Small intestine (tissue), 7 donors: Measurements from ENCODE around the gene SRSF4. TPM values are rescaled to one million over a fixed set of nuclear protein-coding genes. Genes with fewer than 3 reads are reported as not detected.
"Not testable (repeated sequence)": the region's sequence is repeated elsewhere in the genome, so short reads cannot be mapped to it uniquely, and the experiment has no call there.

Experiments
- DNase-seq, 2 donors: peaks; one replicate each; pipeline versions ENCODE4 v3.0.0 to v3.0.0-alpha.2; 2013
- FAIRE-seq: peaks from 2 replicates; lab custom pipeline; 2012; peaks lifted over from hg19 to GRCh38; lab: Jason Lieb, UNC
- H3K27ac ChIP-seq, 3 donors: one replicate each; pipeline ENCODE4 v1.5.1; 2013; ENCODE audit warnings: low read length in 2 of 3, mild to moderate bottlenecking in 2 of 3, control low read depth in 1 of 3, inconsistent platforms in 1 of 3, low read depth in 1 of 3, moderate library complexity in 1 of 3
- H3K27me3 ChIP-seq, 3 donors: one replicate each; pipeline ENCODE4 v1.6.1; 2013; ENCODE audit warnings: low read length in 3 of 3, inconsistent platforms in 1 of 3; ENCODE audit not compliant: control insufficient read depth in 3 of 3, insufficient read depth in 3 of 3
- H3K36me3 ChIP-seq, 3 donors: one replicate each; pipeline ENCODE4 v1.6.1; 2013; ENCODE audit warnings: low read length in 3 of 3, inconsistent platforms in 1 of 3, low read depth in 1 of 3, mild to moderate bottlenecking in 1 of 3, moderate library complexity in 1 of 3; ENCODE audit not compliant: control insufficient read depth in 3 of 3, insufficient read depth in 2 of 3
- H3K4me1 ChIP-seq, 3 donors: one replicate each; pipeline ENCODE4 v1.6.1; 2013; ENCODE audit warnings: low read length in 2 of 3, inconsistent platforms in 1 of 3, low read depth in 1 of 3, mild to moderate bottlenecking in 1 of 3, moderate library complexity in 1 of 3; ENCODE audit not compliant: control insufficient read depth in 3 of 3, insufficient read depth in 2 of 3
- H3K4me3 ChIP-seq, 3 donors: one replicate each; pipeline ENCODE4 v1.5.1; 2013; ENCODE audit warnings: low read length in 3 of 3, control low read depth in 1 of 3, inconsistent platforms in 1 of 3, low read depth in 1 of 3, mild to moderate bottlenecking in 1 of 3, moderate library complexity in 1 of 3
- H3K9me3 ChIP-seq, 2 donors: one replicate each; pipeline ENCODE4 v1.6.1; 2013; ENCODE audit warnings: low read depth in 1 of 2, low read length in 1 of 2; ENCODE audit not compliant: control insufficient read depth in 2 of 2, insufficient read depth in 1 of 2
- WGBS, 3 donors: extraction: QIAGEN DNeasy Blood & Tissue Kit; methylation state at CpG; one replicate each; pipeline ENCODE4 v1.1.7; 2013; 5-methylcytosine and 5-hydroxymethylcytosine counted together
- polyA plus RNA-seq, 4 donors: library from polyadenylated mRNA; stranded (reverse) in 3 of 4; unstranded in 1 of 4; fragments of 200-250 nt in 3 of 4; fragments of 120-200 nt in 1 of 4; gene quantifications; one replicate each; pipeline versions ENCODE4 v1.2.1 to v1.2.3, GENCODE V29; 2013
- donor health status: healthy with polysubstance abuse.
- donor health status: control.
- donor health status: control.
- donor health status: Bipolar disorder and iron deficiency.
- donor health status: healthy.

SRSF4 gene
- polyA plus RNA-seq, 4 donors = 65.1 to 149 (median 85.6) TPM

DNA sequence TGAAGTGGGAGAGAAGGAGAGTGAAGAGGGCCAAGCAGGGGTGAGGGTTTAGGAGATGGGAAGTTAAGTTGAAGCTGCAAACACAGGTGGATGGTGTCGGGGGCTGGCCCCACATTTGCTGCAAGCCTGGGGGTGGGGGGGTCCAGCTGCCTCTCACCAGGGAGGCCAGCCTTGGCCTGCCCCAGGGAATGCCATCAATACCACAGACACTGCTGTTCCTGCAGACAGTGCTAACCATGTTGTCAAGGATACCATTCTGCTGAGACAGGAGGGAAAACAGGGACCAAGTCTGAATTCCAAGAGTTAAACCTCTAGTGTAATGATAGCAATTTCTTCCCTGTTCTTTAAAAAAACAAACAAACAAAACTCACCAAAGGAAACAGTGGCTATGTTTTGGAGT, 41.0 kb upstream of the SRSF4 start:
- no peak for DNase-seq
- H3K36me3 ChIP-seq = peaks cover 0 to 28% (median under 1%) of the 10 kb centered on the region in 3 donors
- no peak for FAIRE-seq
- H3K4me3 ChIP-seq = no peak overlapping the region
- H3K4me1 ChIP-seq = peaks cover 0 to 4% (median 0%) of the 10 kb centered on the region in 3 donors
- H3K27me3 ChIP-seq = no peaks in the 10 kb centered on the region
- H3K27ac ChIP-seq = no peak overlapping the region
- WGBS, 3 donors = 87 to 95% (median 90%) methylated on average over 1 of the region's 1 CpG
- H3K9me3 ChIP-seq = no peaks in the 10 kb centered on the region

DNA sequence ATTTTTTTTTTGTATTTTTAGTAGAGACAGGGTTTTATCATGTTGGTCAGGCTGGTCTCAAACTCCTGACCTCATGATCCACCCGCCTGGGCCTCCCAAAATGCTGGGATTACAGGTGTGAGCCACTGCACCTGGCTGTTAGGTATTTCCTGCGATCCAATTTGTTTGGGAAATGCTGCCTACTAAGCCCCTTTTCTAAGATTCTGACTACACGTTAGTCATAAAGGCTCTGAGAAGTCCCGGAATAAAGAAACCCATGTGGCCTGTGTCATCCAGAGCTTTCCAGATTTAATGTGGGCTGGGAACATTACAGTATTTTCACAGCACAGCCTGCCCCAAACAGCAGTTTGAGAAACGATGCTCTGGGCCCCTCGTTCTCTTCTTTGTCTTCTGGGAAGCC, 40.6 kb upstream of the SRSF4 start:
- not testable (repeated sequence) for FAIRE-seq, H3K4me3 ChIP-seq, H3K27me3 ChIP-seq, H3K27ac ChIP-seq, H3K9me3 ChIP-seq, H3K4me1 ChIP-seq, DNase-seq
- H3K36me3 ChIP-seq = peaks cover 0 to 29% (median 5%) of the 10 kb centered on the region in 3 donors
- 87 to 88% (median 87%) methylated on average over 6 of the region's 6 CpGs for WGBS, 3 donors

DNA sequence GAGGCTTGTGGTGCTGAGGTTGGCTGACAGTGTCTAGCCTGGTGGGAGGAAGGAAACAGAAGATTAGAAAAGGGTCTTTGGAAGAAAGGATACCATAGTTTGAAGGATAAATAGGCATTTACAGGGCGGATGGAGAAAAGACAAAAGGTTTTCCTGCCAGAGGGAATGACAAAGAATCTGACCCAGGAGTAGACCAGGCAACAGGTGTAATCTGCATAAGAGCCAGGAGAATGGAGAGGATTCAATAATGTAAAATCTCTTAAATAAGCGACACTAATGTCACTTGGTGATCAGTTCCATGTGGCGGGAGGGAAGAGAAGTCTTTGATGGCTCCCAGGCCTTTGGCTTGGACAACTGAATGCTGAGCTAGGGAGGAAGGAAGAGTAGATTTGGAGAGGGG, 39.6 kb upstream of the SRSF4 start:
- no peak for FAIRE-seq
- Histone ChIP-seq H3K36me3 (peaks cover 0 to 32% (median 5%) of the 10 kb centered on the region in 3 donors), H3K27me3 (no peaks in the 10 kb centered on the region), H3K4me3 (no peak overlapping the region), H3K27ac (no peak overlapping the region), H3K4me1 (peaks cover 0 to 4% (median 0%) of the 10 kb centered on the region in 3 donors), H3K9me3 (no peaks in the 10 kb centered on the region)
- WGBS, 3 donors = 94 to 99% (median 98%) methylated on average over 3 of the region's 3 CpGs
- DNase-seq = no peak

DNA sequence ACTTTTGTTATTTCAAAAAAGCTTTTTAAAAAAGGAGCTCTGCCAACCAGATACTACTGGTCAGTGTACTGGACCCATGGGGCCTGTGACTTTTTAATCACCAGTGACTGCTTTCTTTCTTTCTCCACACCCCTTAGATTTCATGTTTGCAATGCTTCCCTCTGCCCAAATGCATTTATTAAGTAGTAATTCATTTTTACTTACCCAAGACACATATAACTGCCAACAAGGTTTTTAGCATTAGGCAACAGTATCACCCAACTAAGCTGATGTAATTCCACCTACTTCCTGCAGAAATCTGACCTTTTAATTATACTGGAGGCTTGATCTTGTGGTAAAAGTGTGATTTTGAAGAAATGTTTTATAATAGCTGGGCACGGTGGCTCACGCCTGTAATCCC, 36.5 kb upstream of the SRSF4 start:
- H3K9me3 ChIP-seq = no peaks in the 10 kb centered on the region
- no peak overlapping the region for H3K4me3 ChIP-seq
- no peak overlapping the region for H3K27ac ChIP-seq
- no peaks in the 10 kb centered on the region for H3K4me1 ChIP-seq
- WGBS, 3 donors = 83 to 89% (median 84%) methylated on average over 2 of the region's 2 CpGs
- peaks cover 0 to 42% (median 7%) of the 10 kb centered on the region in 3 donors for H3K36me3 ChIP-seq
- FAIRE-seq = no peak
- no peak for DNase-seq
- H3K27me3 ChIP-seq = no peaks in the 10 kb centered on the region

DNA sequence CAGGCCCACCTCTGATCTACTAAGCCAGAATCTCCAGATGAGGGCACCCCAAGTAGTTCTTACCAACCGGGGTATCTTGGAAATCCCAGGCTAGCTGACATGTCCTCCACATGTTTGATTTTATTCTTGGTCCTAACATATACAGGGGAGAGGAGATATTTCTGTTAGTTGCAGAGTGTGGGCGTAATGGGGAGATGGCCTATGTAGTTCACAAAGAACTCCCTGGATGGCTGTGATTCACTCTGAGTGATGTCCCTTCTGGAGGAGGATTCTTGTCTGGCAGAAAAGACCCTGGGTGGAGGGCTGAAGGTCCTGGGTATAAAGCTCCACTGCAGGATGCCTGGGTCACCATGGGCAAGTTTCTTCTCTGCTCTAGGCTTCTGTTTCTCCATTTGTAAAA, 35.9 kb upstream of the SRSF4 start:
- Histone ChIP-seq H3K27ac (no peak overlapping the region), H3K27me3 (no peaks in the 10 kb centered on the region), H3K4me3 (no peak overlapping the region), H3K36me3 (peaks cover 0 to 46% (median 7%) of the 10 kb centered on the region in 3 donors), H3K4me1 (no peaks in the 10 kb centered on the region), H3K9me3 (no peaks in the 10 kb centered on the region)
- 88 to 95% (median 92%) methylated on average over 2 of the region's 2 CpGs for WGBS, 3 donors
- FAIRE-seq (no peak), DNase-seq (no peak)

DNA sequence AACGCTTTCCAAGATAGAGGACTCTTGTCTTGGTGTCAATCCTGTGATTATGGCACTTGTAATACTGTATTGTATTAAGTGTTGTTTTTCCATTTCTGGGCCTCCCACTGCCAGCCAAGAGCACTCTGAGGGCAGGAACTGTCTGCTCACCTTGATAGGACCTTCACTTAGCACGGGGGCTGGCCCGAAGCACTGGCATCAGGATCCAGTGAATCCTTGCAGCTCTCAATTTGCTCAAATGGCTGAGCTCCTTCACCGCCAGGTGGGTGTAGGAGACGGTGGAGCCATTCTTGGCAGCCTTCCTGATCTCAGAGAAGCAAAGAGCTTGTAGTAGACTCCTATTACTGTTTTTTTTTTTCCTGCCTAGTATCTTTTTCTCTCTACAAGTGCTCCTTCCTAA, 31.4 kb upstream of the SRSF4 start:
- no peak overlapping the region for H3K4me3 ChIP-seq
- H3K36me3 ChIP-seq = peaks cover 0 to 62% (median 7%) of the 10 kb centered on the region in 3 donors
- H3K27ac ChIP-seq = no peak overlapping the region
- H3K9me3 ChIP-seq = no peaks in the 10 kb centered on the region
- DNase-seq = no peak
- FAIRE-seq = no peak
- no peaks in the 10 kb centered on the region for H3K27me3 ChIP-seq
- H3K4me1 ChIP-seq = no peaks in the 10 kb centered on the region
- WGBS, 3 donors = 88 to 94% (median 91%) methylated on average over 5 of the region's 5 CpGs

DNA sequence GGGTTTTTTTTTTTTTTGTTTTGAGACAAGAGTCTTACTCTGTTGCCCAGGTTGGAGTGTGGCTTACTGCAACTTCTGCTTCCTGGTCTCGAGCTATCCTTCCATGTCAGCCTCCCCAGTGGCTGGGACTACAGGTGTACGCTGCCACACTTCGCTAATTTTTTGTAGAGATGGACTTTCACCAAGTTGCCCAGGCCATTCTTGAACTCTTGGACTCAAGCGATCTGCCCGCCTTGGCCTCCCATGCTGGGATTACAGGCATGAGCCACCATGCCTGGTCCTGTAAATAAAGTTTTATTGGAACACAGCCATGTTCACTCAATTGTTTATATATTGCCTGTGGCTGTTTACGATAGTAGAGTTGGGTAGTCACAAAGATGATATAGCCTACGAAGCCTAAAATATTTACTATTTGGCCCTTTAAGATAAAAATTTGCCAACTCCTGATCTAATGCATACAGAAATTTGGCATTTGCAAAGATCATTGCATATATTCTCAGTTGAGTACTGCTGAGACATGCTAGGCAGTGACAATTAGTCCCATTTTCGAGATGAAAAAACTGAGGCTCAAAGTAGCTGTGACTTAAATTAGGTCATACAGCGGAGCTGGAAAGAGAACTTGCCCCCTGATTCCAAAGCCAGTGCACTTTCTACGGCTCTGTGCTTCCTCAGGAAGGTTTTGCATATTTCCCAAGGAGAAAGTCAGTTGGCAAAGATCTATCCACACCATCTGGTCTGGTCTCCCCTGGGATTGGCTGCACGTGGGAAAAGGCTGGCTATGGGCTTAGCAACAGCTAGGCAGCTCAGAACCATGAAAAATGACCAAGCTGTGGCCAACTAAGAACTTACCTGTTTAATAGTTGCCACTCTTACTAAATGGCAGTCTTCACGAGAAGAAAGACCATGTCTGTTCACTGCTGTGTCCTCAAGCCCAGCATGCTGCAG, 29.7 kb upstream of the SRSF4 start:
- WGBS, 3 donors = 89 to 94% (median 89%) methylated on average over 12 of the region's 12 CpGs
- H3K36me3 ChIP-seq = peaks cover 0 to 61% (median 3%) of the 10 kb centered on the region in 3 donors
- no peaks in the 10 kb centered on the region for H3K9me3 ChIP-seq
- H3K4me3 ChIP-seq = no peak overlapping the region
- H3K27ac ChIP-seq = no peak overlapping the region
- DNase-seq (no peak), FAIRE-seq (no peak)
- peaks cover 0 to 7% (median 0%) of the 10 kb centered on the region in 3 donors for H3K4me1 ChIP-seq
- no peaks in the 10 kb centered on the region for H3K27me3 ChIP-seq

DNA sequence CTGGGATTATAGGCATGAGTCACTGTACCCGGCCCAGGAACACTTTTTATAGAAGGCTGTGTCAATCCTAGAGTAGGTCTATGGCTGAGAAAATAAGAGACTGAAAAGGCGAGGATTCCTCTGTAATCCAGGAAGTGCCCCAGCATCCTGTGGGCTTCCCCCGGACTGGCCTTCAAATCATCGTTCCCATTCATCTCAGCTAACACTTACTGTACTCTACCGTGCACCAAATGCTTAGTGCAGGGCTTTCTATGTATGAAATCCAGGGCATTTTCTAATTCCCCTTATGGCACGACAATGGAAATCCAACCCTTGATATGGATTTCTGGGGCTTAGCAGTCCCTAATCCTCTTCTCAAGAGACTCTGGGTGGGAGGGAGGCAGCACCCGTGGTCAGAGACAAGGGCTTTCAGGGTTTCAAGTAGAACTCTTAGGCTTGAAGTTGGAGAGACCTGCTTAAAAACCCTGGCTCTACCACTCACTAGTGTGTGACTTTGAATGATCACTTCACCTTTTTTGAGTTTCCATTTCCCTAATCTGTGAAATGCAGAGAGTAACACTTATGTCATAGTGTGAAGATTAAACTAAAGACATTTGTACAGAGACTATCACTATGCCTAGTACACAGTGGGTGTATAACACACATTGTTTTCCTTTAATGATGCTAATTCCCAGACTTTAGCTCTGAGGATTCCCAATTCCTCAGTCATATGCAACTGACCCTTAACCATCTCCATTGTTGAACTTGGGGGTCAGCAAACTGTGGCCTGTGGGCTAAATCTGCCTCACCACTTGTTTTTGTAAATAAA, 28.8 kb upstream of the SRSF4 start:
- H3K36me3 ChIP-seq = peaks cover 0 to 55% (median 3%) of the 10 kb centered on the region in 3 donors

More for the DNA sequence above, 28.8 kb upstream of the SRSF4 start:
- DNase-seq (no peak), FAIRE-seq (no peak)
- H3K27me3 ChIP-seq = no peaks in the 10 kb centered on the region
- no peak overlapping the region for H3K27ac ChIP-seq
- peaks cover 0 to 7% (median 0%) of the 10 kb centered on the region in 3 donors for H3K4me1 ChIP-seq
- no peaks in the 10 kb centered on the region for H3K9me3 ChIP-seq
- no peak overlapping the region for H3K4me3 ChIP-seq
- 74 to 87% (median 78%) methylated on average over 7 of the region's 7 CpGs for WGBS, 3 donors
